ENCODE results near the gene RNF5.
"Not testable (repeated sequence)": the region's sequence is repeated elsewhere in the genome, so short reads cannot be mapped to it uniquely, and the experiment has no call there.

Gene RNF5

GRCh38 chr6:32177788-32178546, at the start of gene RNF5:
Gene RNF5, plus strand, starts transcription at chr6:32178405. Its CDS starts 107 bp downstream, at chr6:32178512.
- DNase-seq (ENCODE audit: low read depth in 3 of 3), result peak; percentile 68 to 92 (median 78)

DNA sequence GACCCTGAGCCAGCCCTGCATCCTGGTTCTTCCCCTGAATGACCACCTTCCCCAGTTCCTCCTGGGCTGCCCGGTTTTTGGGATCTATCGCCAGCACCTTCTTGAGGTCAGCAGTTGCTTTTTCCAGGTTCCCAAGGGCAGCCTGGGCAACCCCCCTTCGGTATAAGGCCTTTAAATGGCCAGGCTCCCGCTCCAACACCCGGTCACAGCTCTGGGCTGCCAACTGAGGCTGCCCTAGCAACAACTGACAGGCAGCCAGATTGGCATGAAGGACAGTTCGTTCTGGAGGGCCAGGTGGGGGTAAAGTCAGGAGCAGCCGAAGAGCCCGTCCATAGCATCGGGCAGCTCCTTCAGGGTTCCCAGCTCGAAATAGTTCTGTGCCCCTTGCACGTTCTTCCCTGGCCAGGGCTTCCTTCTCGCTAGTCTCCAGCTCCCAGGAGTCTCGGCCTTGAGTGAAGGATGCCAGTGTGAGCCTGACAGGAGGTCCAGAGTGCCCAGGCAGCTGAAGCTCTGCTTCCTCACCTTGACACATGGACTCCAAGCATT, 49.4 kb upstream of the RNF5 start:
- no peak for DNase-seq (ENCODE audit: low read depth in 3 of 3)

DNA sequence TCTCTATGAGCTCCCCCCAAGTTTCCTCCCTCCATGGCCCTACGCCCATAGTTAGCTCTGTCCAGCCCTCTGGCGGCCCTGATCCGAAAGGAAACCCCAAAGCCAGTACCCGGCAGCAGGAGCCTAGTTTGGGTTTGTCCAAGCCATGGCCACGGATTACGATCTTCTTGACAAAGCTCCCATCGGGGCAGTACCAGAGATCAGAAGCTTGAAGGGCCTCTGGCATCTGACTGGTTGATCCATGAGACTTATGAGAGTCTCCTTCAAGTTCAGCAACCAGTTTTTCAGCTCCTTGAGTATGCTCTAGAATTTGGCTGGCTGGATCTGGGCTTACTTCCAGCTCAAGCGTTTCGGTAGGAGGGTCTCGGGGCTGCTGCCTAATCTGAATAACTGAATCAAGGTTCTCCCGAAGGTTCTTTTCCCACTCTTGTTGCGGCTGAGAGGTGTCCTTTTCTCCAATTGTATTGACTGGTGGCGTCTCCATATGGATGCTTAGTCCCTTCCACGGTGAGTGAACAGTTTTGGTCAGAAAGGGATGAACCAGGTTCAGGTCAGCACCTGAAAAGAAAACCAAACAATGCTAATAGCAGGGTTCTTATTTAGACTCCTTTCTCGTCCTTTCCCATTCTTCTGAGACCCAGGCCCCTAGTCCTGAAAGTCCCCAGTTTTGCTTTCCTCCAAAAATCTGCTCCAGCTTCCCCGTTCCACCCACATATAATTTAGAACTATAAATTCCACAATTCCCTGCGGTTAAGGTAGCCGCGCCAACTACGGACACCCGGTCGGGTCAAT, 48.7 kb upstream of the RNF5 start:
- DNase-seq (ENCODE audit: low read depth in 3 of 3), result no peak

DNA sequence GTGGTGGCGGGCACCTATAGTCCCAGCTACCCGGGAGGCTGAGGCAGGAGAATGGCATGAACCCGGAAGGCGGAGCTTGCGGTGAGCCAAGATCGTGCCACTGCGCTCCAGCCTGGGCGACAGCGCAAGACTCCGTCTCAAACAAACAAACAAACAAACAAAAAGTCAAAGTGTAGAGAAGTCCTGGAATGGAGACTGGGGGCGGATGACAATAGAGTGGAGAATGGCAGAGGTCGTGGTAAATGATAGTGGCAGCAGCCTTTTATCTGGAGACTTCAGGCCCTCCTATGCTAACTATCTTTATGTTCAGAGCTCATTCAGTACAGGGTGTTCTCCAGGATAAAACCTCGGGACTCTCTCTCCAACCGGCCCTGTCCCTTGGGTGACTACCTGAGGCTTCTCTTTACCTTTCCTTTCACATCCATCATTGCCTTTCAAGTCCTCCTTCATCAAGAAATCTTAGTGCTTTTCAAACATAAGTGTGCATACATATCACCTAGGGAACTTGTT, 46.7 kb upstream of the RNF5 start:
- DNase-seq (ENCODE audit: low read depth in 3 of 3), result no peak

DNA sequence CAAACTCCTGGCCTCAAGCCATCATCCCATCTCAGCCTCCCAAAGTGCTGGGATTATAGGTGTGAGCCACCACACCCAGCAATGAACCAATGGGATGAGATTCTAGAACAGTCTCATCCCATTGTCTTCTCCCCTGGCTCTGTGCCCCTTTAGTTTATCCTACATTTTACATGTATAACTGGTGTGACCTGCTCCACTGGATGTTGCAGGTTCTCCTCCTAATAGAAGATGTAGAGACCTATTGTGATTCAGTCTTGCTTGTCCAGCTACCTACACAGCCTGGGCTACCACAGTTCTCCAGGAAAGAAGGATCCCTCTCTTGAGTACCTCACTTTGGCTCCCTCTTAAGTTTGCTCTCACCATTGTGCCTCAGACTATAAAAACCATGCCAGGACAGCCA, 46.1 kb upstream of the RNF5 start:
- no peak for DNase-seq (ENCODE audit: low read depth in 3 of 3)

- no peak for DNase-seq (ENCODE audit: low read depth in 3 of 3)
These were observed 44.4 kb upstream of the RNF5 start for GRCh38 chr6:32133786-32134185.

- DNase-seq (ENCODE audit: low read depth in 3 of 3), result no peak
These were observed 40.8 kb upstream of the RNF5 start for GRCh38 chr6:32137454-32137853.

- no peak for DNase-seq (ENCODE audit: low read depth in 3 of 3)
These were observed 38.6 kb upstream of the RNF5 start for GRCh38 chr6:32139590-32139989.

DNA sequence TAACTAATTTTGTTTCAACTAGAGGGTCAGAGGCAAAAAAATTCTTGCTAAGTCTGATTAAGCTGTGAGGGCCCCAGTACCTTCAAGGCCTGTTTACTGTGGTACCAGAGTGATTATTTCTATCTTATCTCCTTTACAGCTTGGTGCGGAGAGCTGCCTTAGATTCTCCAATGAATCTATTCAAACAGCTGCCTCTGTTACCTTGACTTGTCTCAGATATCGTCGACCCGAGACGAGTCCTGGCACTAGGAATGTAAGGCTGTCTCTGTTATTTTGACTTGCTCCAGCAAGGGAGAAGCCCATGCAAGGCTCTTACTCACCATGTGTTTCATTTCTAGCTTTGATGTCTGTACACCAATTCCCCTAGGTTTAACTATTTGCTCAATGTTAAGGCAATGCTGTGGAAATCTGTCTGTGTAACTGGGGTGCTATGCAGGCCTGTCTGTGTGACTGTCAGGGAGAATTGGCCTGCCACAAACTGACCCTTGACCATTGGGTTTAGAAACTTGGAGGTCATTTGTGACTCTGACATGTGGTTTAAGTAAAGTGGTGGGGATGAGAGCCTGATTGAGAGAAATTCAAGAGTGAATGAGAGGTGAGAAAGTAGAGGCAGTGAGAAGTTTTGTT, 37.7 kb upstream of the RNF5 start:
- no peak for DNase-seq (ENCODE audit: low read depth in 3 of 3)

DNA sequence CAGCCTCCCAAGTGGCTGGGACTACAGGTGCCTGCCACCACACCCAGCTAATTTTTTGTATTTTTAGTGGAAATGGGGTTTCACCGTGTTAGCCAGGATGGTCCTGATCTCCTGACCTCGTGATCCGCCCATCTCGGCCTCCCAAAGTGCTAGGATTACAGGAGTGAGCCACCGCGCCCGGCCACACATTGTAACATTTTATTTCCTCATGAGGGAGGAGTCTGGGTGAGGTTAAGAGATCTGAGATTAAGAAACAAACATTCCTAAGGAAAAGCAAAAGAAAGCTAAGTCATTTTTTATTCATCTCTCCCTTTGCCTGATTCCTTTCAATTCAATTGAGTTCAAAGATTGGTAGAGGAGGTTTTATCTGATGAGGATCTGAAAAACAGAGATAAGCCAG, 34.0 kb upstream of the RNF5 start:
- DNase-seq (ENCODE audit: low read depth in 3 of 3), result not testable (repeated sequence)

DNA sequence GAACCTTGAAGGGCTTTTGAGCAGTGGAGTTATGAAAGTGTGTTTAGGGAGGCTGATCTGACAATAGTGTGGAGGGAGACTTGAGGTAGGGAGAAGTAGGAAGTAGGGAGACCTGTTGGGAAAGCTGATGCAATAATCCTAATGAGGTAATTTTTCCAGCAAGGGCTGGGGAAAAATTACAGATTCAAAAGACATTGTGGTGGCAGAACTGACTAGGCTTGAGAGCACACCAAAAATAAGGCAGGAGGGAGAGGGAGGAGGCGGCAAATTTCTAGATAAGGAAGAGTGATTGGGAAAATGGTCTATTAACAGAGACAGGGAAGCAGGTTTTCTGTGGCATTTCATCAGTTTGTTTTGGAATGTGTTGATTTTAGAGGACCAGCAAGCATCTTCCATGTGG, 31.9 kb upstream of the RNF5 start:
- DNase-seq (ENCODE audit: low read depth in 3 of 3), result no peak

- no peak for DNase-seq (ENCODE audit: low read depth in 3 of 3)
These were observed 31.5 kb upstream of the RNF5 start for GRCh38 chr6:32146687-32147086.

DNA sequence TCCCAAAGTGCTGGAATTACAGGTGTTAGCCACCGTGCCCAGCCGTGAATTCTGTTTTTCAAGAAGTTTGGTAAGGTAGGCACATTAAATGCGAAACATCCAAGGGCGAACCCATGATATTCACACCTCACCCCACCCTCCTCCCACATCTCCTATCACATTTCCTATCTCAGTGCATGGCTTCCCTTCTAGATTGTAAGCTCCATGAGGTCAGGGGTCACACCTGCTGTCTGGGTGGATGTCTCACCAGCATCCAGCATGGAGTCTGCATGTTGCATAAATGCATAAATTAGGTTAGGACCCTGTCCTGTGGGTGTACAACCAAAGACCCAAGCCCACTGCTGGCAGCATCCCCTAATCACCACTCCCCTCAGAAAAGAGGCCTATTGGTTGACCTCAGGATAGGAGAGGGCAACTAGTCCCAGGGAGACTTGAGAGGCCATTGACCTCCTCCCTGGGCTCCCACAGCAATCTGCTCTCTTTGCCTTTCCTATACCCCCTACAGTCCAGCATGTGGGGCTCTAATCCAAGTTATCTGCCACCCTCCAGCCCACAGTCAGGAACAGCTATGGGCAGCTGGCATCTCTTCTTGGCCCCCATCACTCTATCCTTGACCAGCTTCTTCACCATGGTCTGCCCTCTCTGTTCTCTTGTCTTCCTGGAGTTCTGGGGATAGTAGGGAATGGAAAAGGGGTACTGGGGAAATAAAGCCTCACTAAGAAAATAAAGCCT, 30.6 kb upstream of the RNF5 start:
- DNase-seq (ENCODE audit: low read depth in 3 of 3), result no peak

DNA sequence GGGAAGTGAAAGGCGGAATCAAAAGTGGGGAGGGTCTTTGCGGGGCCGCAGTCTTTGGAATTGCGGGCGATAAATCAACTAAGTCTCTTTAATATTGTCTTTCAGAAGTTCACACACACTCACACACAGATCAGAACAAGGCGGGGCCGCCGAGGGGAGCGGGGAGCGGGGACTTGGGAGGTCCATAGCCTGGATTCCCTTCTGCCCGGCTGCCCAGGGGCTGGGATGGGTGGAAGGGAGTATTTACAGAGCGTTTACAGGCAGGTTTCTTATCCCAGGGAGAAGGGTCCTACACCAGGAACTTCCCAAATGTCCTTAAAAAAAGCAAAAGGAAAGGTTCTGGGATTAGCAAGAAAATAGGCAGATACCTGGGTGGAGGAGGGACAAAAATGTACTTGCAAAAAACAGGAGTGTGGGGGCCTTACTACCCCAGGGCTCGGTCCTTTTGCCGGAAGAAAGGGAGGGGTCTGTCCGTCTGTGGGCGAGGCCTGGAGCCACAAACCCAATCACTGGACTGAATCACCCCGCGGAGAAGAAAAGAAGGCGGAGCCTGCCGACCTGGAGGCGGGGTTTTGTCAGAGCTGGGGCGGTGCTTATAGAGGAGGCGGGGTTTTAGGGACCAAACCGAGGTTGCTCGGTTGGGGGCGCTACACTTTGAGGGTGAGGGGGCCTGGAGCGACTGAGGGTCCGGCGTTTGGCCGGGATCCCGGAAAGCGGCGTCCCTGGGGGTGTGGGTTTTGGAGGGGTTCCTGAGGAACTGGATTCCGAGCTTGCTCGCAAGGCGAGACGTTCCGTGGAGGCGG, 29.7 kb upstream of the RNF5 start:
- DNase-seq (ENCODE audit: low read depth in 3 of 3), result peak; percentile 34 to 60 (median 46)

- no peak for DNase-seq (ENCODE audit: low read depth in 3 of 3)
These were observed 29.0 kb upstream of the RNF5 start for GRCh38 chr6:32149092-32149755.

GRCh38 chr6:32149932-32150870, 28.0 kb upstream of the RNF5 start:
- no peak for DNase-seq (ENCODE audit: low read depth in 3 of 3)

- no peak for DNase-seq (ENCODE audit: low read depth in 3 of 3)
These were observed 26.9 kb upstream of the RNF5 start for GRCh38 chr6:32151181-32151862.

Measured in stimulated activated CD4-positive, alpha-beta T cell treated with anti-CD3 and anti-CD28 coated beads, TNF-alpha, amount 100 ng/mL, for 4 hours (primary cell).